HCT116 (cell line): Measurements from ENCODE around the gene TNFRSF17. TPM values are rescaled to one million over a fixed set of nuclear protein-coding genes. Genes with fewer than 3 reads are reported as not detected.

Experiments used
- ATAC-seq: fragments of 200-7000 bp; cut with Tn5 transposase; 2 replicates; pipeline ENCODE4 v1.9.1; 2020; ENCODE audit warnings: mild to moderate bottlenecking, moderate library complexity
- Bru-seq: library from RNA; stranded (reverse); fragments of 400-500 nt; gene quantifications from one replicate; lab custom pipeline; 2021; lab: Mats Ljungman, UMichigan
- BruChase-seq, 2 experiments: library from RNA; stranded (reverse); fragments of 400-500 nt; gene quantifications; one replicate each; lab custom pipeline; 2021; lab: Mats Ljungman, UMichigan
- BruUV-seq: library from RNA; stranded (reverse); fragments of 400-500 nt; replicated peaks from 2 replicates; lab custom pipeline; 2021; lab: Mats Ljungman, UMichigan
- CTCF ChIA-PET: fragments of 300-600 bp; sonication (Branson Sonifier 250); formaldehyde crosslinking; loops from one replicate; lab custom pipeline; 2021; ENCODE audit warnings: antibody characterized with exemption; lab: Charles Lee
- POLR2A ChIA-PET: fragments of 300-600, 350-600 bp; sonication (Branson Sonifier 250); formaldehyde crosslinking; loops from one replicate; lab custom pipeline; 2021; ENCODE audit warnings: antibody characterized with exemption; lab: Charles Lee
- RAD21 ChIA-PET, 2 experiments: fragments of 300-600 bp; sonication (Branson Sonifier 250); formaldehyde crosslinking; loops; one replicate each; lab custom pipeline; 2023; ENCODE audit warnings: low total read pairs in 2 of 2; ENCODE audit not compliant: uncharacterized antibody in 2 of 2, unreplicated experiment in 2 of 2, low non-redundant PET in 1 of 2; lab: Charles Lee
- DNase-seq: peaks from one replicate; pipeline ENCODE4 v3.0.0-alpha.2; 2010; ENCODE audit warnings: low read depth, low spot score
- H2AFZ ChIP-seq: fragments of 200-600 bp; shearing (Covaris generic), sonication (generic); 2 replicates; pipeline ENCODE4 v1.6.1; 2017; ENCODE audit warnings: low read depth, mixed run types, mixed read lengths, antibody characterized with exemption, low read length; ENCODE audit not compliant: poor library complexity, severe bottlenecking
- H3K27ac ChIP-seq: 2 replicates; pipeline ENCODE4 v1.5.1; 2012; ENCODE audit warnings: low read depth, low read length
- H3K27me3 ChIP-seq: fragments of 200-600 bp; sonication (generic); 2 replicates; pipeline ENCODE4 v1.6.1; 2016; ENCODE audit warnings: mixed run types, low read length, mixed read lengths; ENCODE audit not compliant: insufficient read depth
- H3K36me3 ChIP-seq, 2 experiments: fragments of 200-500 bp in 1 of 2; fragments of 200-600 bp in 1 of 2; sonication (Bioruptor generic) in 1 of 2; sonication (generic) in 1 of 2; 2 replicates each; pipeline versions ENCODE4 v1.5.1 to v1.6.1; 2014 to 2016; ENCODE audit warnings: low read length in 2 of 2, inconsistent platforms in 1 of 2, mixed read lengths in 1 of 2, mixed run types in 1 of 2; ENCODE audit not compliant: insufficient read depth in 2 of 2, control insufficient read depth in 1 of 2
- H3K4me1 ChIP-seq, 2 experiments: fragments of 200-600 bp in 1 of 2; sonication (generic) in 1 of 2; 2 replicates each; pipeline versions ENCODE4 v1.5.1 to v1.6.1; 2012 to 2017; ENCODE audit warnings: low read length in 2 of 2, inconsistent platforms in 1 of 2, mild to moderate bottlenecking in 1 of 2, mixed read lengths in 1 of 2, mixed run types in 1 of 2, moderate library complexity in 1 of 2; ENCODE audit not compliant: insufficient read depth in 2 of 2, control insufficient read depth in 1 of 2
- H3K4me2 ChIP-seq: fragments of 200-600 bp; sonication (generic); 2 replicates; pipeline ENCODE4 v1.6.1; 2017; ENCODE audit warnings: mixed run types, low read length, mixed read lengths
- H3K4me3 ChIP-seq, 2 experiments: fragments of 200-600 bp in 1 of 2; sonication (generic) in 1 of 2; replicated peaks in 1 of 2; 2 replicates each; pipeline ENCODE4 v1.5.1; 2011 to 2016; ENCODE audit warnings: low read length in 2 of 2, control low read depth in 1 of 2, low read depth in 1 of 2, mild to moderate bottlenecking in 1 of 2, mixed read lengths in 1 of 2, mixed run types in 1 of 2
- H3K79me2 ChIP-seq: fragments of 200-600 bp; sonication (generic); 2 replicates; pipeline ENCODE4 v1.6.1; 2017; ENCODE audit warnings: mild to moderate bottlenecking, mixed run types, low read length, moderate library complexity, mixed read lengths; ENCODE audit not compliant: insufficient read depth
- H3K9ac ChIP-seq: fragments of 200-600 bp; sonication (generic); 2 replicates; pipeline ENCODE4 v1.6.1; 2016; ENCODE audit warnings: low read length, mixed read lengths
- H3K9me2 ChIP-seq: fragments of 200-600 bp; sonication (generic), shearing (Covaris generic); 2 replicates; pipeline ENCODE4 v1.6.1; 2017; ENCODE audit warnings: mixed run types, mild to moderate bottlenecking, moderate library complexity; ENCODE audit not compliant: insufficient read depth
- H3K9me3 ChIP-seq, 2 experiments: fragments of 200-500 bp in 1 of 2; fragments of 200-600 bp in 1 of 2; sonication (Bioruptor generic) in 1 of 2; sonication (generic) in 1 of 2; 2 replicates each; pipeline ENCODE4 v1.6.1; 2014 to 2017; ENCODE audit warnings: low read length in 2 of 2, mixed read lengths in 2 of 2, inconsistent platforms in 1 of 2, low read depth in 1 of 2, mild to moderate bottlenecking in 1 of 2, mixed run types in 1 of 2, moderate library complexity in 1 of 2; ENCODE audit not compliant: control insufficient read depth in 1 of 2, insufficient read depth in 1 of 2
- H4K20me1 ChIP-seq: fragments of 200-600 bp; sonication (generic), shearing (Covaris generic); 2 replicates; pipeline ENCODE4 v1.6.1; 2017; ENCODE audit warnings: mixed run types, mild to moderate bottlenecking, moderate library complexity; ENCODE audit not compliant: insufficient read depth
- ELF1 ChIP-seq: IDR thresholded peaks from 2 replicates; pipeline ENCODE4 v1.6.1; 2012; ENCODE audit warnings: low read depth, borderline replicate concordance
- EZH2 ChIP-seq: fragments of 200-600 bp; sonication (generic); IDR thresholded peaks from 2 replicates; pipeline ENCODE4 v1.6.1; 2017; ENCODE audit warnings: antibody characterized with exemption, mixed run types
- EZH2phosphoT487 ChIP-seq: fragments of 200-600 bp; IDR thresholded peaks from 2 replicates; pipeline ENCODE4 v1.6.1; 2018; ENCODE audit warnings: antibody characterized with exemption, borderline replicate concordance
- FOSL1 ChIP-seq: IDR thresholded peaks from 2 replicates; pipeline ENCODE4 v1.6.1; 2012; ENCODE audit warnings: low read depth
- POLR2AphosphoS5 ChIP-seq: IDR thresholded peaks from 2 replicates; pipeline ENCODE4 v1.6.1; 2011; ENCODE audit warnings: mild to moderate bottlenecking, low read depth, low read length, moderate library complexity
- TCF7L2 ChIP-seq: IDR thresholded peaks from 2 replicates; pipeline ENCODE4 v1.7.0; 2011; ENCODE audit warnings: borderline replicate concordance, inconsistent platforms; ENCODE audit not compliant: insufficient read depth, insufficient read length; ENCODE audit errors: extremely low read depth
- ZFX ChIP-seq: fragments of 450-650 bp; IDR thresholded peaks from 2 replicates; pipeline ENCODE4 v1.6.1; 2017
- ZNF274 ChIP-seq: fragments of 200-500 bp; sonication (Bioruptor generic); IDR thresholded peaks from 2 replicates; pipeline ENCODE4 v1.6.1; 2014; ENCODE audit warnings: mild to moderate bottlenecking, low read depth, low read length, inconsistent platforms
- intact Hi-C: fragments of 100-400 bp; cut with micrococcal nuclease; formaldehyde crosslinking; loops from 2 replicates; pipeline ENCODE4 v1.10.0; 2022
- long read RNA-seq: library from polyadenylated mRNA; unstranded; transcript quantifications from one replicate; pipeline ENCODE4 v2.0.0, GENCODE V29; 2021; ENCODE audit not compliant: unreplicated experiment
- polyA plus RNA-seq: library from polyadenylated mRNA; unstranded; fragments of >200 nt; gene quantifications from 2 replicates; pipeline ENCODE4 v1.2.1, GENCODE V29; 2012; ENCODE audit warnings: missing spikeins
- total RNA-seq: library from RNA; stranded (reverse); gene quantifications from one replicate; pipeline ENCODE4 v1.2.1, GENCODE V29; 2021; ENCODE audit not compliant: unreplicated experiment
- TF ChIP-seq, protein P1 (sequence below): IDR thresholded peaks from 2 replicates; pipeline ENCODE4 v1.6.1; 2012
- TF ChIP-seq, protein P2 (sequence below): IDR thresholded peaks from 2 replicates; pipeline ENCODE4 v1.6.1; 2011; ENCODE audit warnings: mild to moderate bottlenecking, low read length, moderate library complexity; ENCODE audit not compliant: insufficient replicate concordance; ENCODE audit errors: extremely low read depth

The TNFRSF17 gene
- total RNA-seq (not detected), Bru-seq, nascent RNA (not detected), BruChase-seq, experiment 1, labeled RNA remaining after a 6-hour chase (not detected), BruChase-seq, experiment 2, labeled RNA remaining after a 2-hour chase (percentile 14 among the genes with signal in this experiment)
- 0.09 TPM in 1 of 2 replicates, not detected in the other for polyA plus RNA-seq
- long read RNA-seq, result 0 reads

DNA sequence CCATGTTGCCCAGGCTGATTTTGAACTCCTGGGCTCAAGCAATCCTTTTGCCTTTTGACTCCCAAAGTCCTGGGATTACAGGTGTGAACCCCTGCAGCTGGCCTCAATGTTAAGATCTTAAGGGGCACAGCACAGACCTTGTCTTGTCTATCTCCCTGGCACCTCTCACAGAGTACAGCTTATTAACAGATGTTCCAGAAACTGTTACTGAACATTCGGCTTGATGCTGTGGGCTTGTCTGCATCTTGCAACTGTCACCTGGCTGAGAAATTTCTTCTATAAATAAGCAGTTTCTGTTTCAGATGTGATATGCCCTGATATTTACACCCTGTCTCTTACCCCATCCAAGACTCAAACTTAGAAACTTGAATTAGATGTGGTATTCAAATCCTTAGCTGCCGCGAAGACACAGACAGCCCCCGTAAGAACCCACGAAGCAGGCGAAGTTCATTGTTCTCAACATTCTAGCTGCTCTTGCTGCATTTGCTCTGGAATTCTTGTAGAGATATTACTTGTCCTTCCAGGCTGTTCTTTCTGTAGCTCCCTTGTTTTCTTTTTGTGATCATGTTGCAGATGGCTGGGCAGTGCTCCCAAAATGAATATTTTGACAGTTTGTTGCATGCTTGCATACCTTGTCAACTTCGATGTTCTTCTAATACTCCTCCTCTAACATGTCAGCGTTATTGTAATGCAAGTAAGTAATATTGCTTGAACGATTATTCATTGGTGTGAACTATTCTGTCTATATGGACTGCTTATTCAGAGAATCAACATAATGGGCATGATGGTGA lies at the start of gene TNFRSF17:
TNFRSF17 (plus strand) TSS at position 450 of the 791 bp plus-strand sequence; CDS start at position 565, 115 bp downstream.
- ChIA-PET POLR2A (interaction anchor here (0.6 kb wide), 1 partner anchor 22 kb away, joined by 3 read pairs; no protein-coding TSS in a partner anchor), RAD21 (no interaction called here), CTCF (no interaction called here)
- Histone ChIP-seq H4K20me1 (no peaks in the 10 kb centered on the region), H3K4me1 (no peaks in the 10 kb centered on the region), H3K9ac (no peak within 1 kb of the TSS), H3K4me2 (no peak within 1 kb of the TSS), H3K9me3 (no peaks in the 10 kb centered on the region), H2AFZ (no peak within 1 kb of the TSS), H3K27ac (no peak within 1 kb of the TSS), H3K27me3 (no peaks in the 10 kb centered on the region), H3K9me2 (no peaks in the 10 kb centered on the region), H3K4me3 (no peak within 1 kb of the TSS), H3K36me3 (no peaks in the 10 kb centered on the region), H3K79me2 (no peaks in the 10 kb centered on the region)
- intact Hi-C loops, result no loop called here
- DNase-seq (no peak), ATAC-seq (no peak)
- BruUV-seq, result no TSS peak
- no peak for TF ChIP-seq ZFX

DNA sequence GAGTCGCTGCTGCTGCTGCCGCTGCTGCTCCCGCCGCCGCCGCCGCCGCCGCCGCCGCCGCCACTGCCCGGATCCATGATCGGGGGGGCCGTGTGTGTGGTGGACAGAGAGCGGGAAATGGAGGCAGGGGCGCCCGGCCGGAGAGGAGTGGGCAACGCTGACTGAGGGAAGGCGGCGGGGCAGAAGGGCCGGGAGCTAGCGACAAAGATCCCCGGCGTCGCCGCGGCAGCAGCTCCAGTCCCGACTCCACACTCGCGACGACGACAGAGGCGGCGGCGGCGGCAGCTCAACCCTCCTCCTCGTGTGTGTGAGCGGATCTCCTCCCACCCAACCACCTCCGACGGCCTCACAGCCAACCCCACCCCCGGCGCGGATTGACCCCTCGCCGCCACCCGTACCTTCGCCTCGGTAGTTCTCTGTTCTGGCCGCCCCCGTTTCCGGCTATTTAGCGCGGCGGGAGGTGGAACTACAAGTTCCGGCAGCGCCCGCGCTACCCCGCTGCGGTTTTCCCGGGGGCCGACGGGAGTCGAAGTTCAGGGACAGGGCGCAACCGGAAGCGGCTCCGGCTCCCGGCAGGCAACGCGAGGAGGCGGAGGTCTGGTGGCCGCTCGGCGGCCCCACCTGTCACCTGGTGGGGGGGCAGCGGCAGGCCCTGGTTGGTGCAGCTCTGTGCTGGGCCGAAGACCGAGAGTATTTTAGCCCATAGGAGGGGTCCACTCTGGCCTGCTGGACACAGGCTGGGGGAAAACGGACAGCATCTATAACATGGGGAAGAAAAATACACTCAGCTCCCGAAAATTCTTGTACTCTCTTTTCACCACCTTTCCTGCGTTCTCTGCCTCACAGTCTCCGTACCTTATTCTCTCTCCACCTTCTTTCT lies 49.1 kb upstream of the TNFRSF17 start, which contains the start of gene GSPT1:
GSPT1 (minus strand) TSS at position 313 of the 880 bp plus-strand sequence; CDS start at position 77, 236 bp downstream.
- Histone ChIP-seq H3K4me3 (peak within 1 kb of the TSS; percentile 64 to 92), H3K9me3 (no peaks in the 10 kb centered on the region), H3K27ac (peak within 1 kb of the TSS; percentile 81), H2AFZ (peak within 1 kb of the TSS; percentile 10), H3K9ac (peak within 1 kb of the TSS; percentile 82), H3K79me2 (peaks cover 48% of the 10 kb centered on the region), H3K4me2 (peak within 1 kb of the TSS; percentile 81), H4K20me1 (peaks cover 17% of the 10 kb centered on the region; the same call in 1 of the 2 replicates), H3K36me3 (peaks cover 0 to 17% of the 10 kb centered on the region in 2 experiments; a peak in 2 of 4 replicates), H3K9me2 (no peaks in the 10 kb centered on the region), H3K27me3 (no peaks in the 10 kb centered on the region), H3K4me1 (peaks cover 17 to 27% of the 10 kb centered on the region in 2 experiments)
- CTCF ChIA-PET, result interaction anchor here (1.4 kb wide), 1 partner anchor 57 kb away, joined by 3 read pairs; no protein-coding TSS in a partner anchor
- intact Hi-C loops, result loop anchor here (5.0 kb wide), 1 partner anchor 61 kb away; the partner anchor contains the start of gene SNX29
- peak; percentile 97 for DNase-seq
- RAD21 ChIA-PET, result interaction anchor here in 1 of 2 experiments (0.6 kb wide), 1 partner anchor 509 kb away, joined by 3 read pairs; no protein-coding TSS in a partner anchor
- peak; percentile 92 for ATAC-seq
- POLR2A ChIA-PET, result interaction anchor here (1.4 kb wide), 1 partner anchor 9 kb away, joined by 3 read pairs; no protein-coding TSS in a partner anchor
- BruUV-seq, result no TSS peak
- TF ChIP-seq, protein P1, sequence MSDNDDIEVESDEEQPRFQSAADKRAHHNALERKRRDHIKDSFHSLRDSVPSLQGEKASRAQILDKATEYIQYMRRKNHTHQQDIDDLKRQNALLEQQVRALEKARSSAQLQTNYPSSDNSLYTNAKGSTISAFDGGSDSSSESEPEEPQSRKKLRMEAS, result peak; percentile 94
- TF ChIP-seq ELF1 (peak; percentile 98), ZFX (peak; percentile 82), FOSL1 (no peak), EZH2 (no peak), TCF7L2 (peak; percentile 61), EZH2phosphoT487 (no peak), POLR2AphosphoS5 (peak; percentile 93), ZNF274 (no peak)
- TF ChIP-seq, protein P2, sequence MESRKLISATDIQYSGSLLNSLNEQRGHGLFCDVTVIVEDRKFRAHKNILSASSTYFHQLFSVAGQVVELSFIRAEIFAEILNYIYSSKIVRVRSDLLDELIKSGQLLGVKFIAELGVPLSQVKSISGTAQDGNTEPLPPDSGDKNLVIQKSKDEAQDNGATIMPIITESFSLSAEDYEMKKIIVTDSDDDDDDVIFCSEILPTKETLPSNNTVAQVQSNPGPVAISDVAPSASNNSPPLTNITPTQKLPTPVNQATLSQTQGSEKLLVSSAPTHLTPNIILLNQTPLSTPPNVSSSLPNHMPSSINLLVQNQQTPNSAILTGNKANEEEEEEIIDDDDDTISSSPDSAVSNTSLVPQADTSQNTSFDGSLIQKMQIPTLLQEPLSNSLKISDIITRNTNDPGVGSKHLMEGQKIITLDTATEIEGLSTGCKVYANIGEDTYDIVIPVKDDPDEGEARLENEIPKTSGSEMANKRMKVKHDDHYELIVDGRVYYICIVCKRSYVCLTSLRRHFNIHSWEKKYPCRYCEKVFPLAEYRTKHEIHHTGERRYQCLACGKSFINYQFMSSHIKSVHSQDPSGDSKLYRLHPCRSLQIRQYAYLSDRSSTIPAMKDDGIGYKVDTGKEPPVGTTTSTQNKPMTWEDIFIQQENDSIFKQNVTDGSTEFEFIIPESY, result peak; percentile 87
